ENCODE measurements around the gene DPYSL4.

DPYSL4 gene

DNA sequence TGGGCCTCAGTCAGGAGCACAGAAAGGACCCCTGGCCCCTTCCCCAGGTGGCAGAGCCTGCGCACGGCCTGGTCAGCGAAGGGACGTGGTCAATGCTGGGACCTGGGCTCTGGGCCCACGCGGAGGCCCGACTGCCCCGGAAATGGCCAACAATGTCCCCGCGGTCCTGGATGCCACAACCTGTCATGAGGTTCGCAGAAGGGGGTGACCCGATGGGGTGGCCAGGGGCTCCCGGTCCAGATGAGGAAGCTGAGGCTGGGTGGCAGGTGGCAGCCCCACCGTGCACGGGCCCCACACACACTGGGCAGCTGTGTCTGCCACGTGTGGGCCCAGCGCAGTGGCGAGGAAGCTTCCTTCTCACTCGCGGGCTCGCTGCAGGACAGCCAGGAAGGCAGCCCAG lies 49.4 kb downstream of the DPYSL4 start:
- Histone ChIP-seq H3K79me2 (ENCODE audit: insufficient read depth, low read length) (no peaks in the 10 kb centered on the region), H3K27ac (ENCODE audit: low read depth, low read length, poor library complexity, severe bottlenecking) (no peak overlapping the region), H3F3A (ENCODE audit: insufficient read depth, low read length) (no peaks in the 10 kb centered on the region), H3K36me3 (ENCODE audit: insufficient read depth, low read length) (no peaks in the 10 kb centered on the region), H3K27me3 (ENCODE audit: insufficient read depth, low read length) (peaks cover 8% of the 10 kb centered on the region; the same call in 1 of the 2 replicates), H4K20me1 (ENCODE audit: insufficient read depth, low read length) (no peaks in the 10 kb centered on the region), H2AFZ (ENCODE audit: low read length) (no peak overlapping the region), H3K4me2 (ENCODE audit: low read length) (no peak overlapping the region), H3K9me3 (ENCODE audit: low read length) (no peaks in the 10 kb centered on the region), H3K4me1 (ENCODE audit: insufficient read depth, low read length, severe bottlenecking) (peaks cover 17% of the 10 kb centered on the region), H3K4me3 (ENCODE audit: low read depth, low read length, poor library complexity, severe bottlenecking) (no peak overlapping the region), H3K9ac (ENCODE audit: low read length) (no peak overlapping the region), H3K9me2 (ENCODE audit: low read depth, low read length) (no peaks in the 10 kb centered on the region)
- TF ChIP-seq, protein P1, sequence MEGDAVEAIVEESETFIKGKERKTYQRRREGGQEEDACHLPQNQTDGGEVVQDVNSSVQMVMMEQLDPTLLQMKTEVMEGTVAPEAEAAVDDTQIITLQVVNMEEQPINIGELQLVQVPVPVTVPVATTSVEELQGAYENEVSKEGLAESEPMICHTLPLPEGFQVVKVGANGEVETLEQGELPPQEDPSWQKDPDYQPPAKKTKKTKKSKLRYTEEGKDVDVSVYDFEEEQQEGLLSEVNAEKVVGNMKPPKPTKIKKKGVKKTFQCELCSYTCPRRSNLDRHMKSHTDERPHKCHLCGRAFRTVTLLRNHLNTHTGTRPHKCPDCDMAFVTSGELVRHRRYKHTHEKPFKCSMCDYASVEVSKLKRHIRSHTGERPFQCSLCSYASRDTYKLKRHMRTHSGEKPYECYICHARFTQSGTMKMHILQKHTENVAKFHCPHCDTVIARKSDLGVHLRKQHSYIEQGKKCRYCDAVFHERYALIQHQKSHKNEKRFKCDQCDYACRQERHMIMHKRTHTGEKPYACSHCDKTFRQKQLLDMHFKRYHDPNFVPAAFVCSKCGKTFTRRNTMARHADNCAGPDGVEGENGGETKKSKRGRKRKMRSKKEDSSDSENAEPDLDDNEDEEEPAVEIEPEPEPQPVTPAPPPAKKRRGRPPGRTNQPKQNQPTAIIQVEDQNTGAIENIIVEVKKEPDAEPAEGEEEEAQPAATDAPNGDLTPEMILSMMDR (IDR thresholded peaks at IDR 0.05; ENCODE audit: low read length) = no peak

DNA sequence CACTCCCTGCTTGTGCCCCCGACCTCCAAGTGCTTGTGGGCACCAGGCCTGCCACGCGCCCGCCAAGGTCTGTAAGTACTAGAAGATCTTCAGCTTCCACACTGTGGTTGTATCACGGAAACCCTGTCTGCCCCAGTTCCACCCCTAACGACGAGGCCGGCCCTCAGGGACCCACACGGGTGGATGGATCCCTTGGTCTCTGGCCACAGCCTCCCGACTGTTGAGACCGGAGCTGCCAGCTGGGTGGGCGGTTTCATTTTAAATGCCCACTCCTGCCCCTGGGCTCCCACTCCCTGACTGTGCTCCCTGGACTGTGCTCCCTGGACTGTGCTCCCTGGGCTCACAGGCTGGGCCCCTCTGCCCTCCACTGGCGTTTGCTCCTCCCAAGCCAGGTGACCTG lies 50.1 kb downstream of the DPYSL4 start:
- TF ChIP-seq, protein P1 (IDR thresholded peaks at IDR 0.05; ENCODE audit: low read length) = no peak
- TF ChIP-seq EZH2 (IDR thresholded peaks at IDR 0.05; ENCODE audit: borderline replicate concordance, low read length) = no peak
- Histone ChIP-seq H3K4me2 (ENCODE audit: low read length) (no peak overlapping the region), H3K27me3 (ENCODE audit: insufficient read depth, low read length) (peaks cover 8% of the 10 kb centered on the region; the same call in 1 of the 2 replicates), H3K9ac (ENCODE audit: low read length) (no peak overlapping the region), H3K9me2 (ENCODE audit: low read depth, low read length) (no peaks in the 10 kb centered on the region), H3K4me1 (ENCODE audit: insufficient read depth, low read length, severe bottlenecking) (peaks cover 11% of the 10 kb centered on the region), H3K4me3 (ENCODE audit: low read depth, low read length, poor library complexity, severe bottlenecking) (no peak overlapping the region), H3K9me3 (ENCODE audit: low read length) (no peaks in the 10 kb centered on the region), H3K27ac (ENCODE audit: low read depth, low read length, poor library complexity, severe bottlenecking) (no peak overlapping the region), H4K20me1 (ENCODE audit: insufficient read depth, low read length) (no peaks in the 10 kb centered on the region), H2AFZ (ENCODE audit: low read length) (no peak overlapping the region), H3K36me3 (ENCODE audit: insufficient read depth, low read length) (no peaks in the 10 kb centered on the region), H3K79me2 (ENCODE audit: insufficient read depth, low read length) (no peaks in the 10 kb centered on the region), H3F3A (ENCODE audit: insufficient read depth, low read length) (no peaks in the 10 kb centered on the region)

DNA sequence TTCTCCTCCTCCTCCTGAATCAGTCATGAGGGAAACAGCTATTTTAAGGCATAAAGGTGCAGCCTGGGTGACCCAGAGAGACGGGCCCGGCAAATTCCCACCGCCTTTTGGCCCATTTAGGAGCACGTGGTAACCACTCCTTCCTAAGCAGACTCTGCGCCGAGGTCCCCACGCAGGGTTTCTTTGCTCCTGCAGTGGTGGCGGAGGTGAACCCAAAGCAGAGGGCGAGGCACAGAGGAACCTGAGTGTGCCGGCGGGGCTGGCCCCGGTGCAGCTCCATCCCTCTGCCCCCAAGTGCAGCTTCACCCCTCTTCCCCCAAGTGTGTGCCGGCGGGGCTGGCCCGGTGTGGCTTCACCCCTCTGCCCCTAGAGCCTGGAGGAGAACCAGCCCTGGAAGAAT lies 50.6 kb downstream of the DPYSL4 start:
- H3K27me3 ChIP-seq (ENCODE audit: insufficient read depth, low read length) = peaks cover 8% of the 10 kb centered on the region; the same call in 1 of the 2 replicates
- no peaks in the 10 kb centered on the region for H3K79me2 ChIP-seq (ENCODE audit: insufficient read depth, low read length)
- H3K9me2 ChIP-seq (ENCODE audit: low read depth, low read length) = no peaks in the 10 kb centered on the region
- peaks cover 6% of the 10 kb centered on the region for H3K4me1 ChIP-seq (ENCODE audit: insufficient read depth, low read length, severe bottlenecking)
- no peak for TF ChIP-seq EZH2 (IDR thresholded peaks at IDR 0.05; ENCODE audit: borderline replicate concordance, low read length)
- TF ChIP-seq, protein P1 (IDR thresholded peaks at IDR 0.05; ENCODE audit: low read length) = no peak
- no peaks in the 10 kb centered on the region for H3K36me3 ChIP-seq (ENCODE audit: insufficient read depth, low read length)
- H3K9me3 ChIP-seq (ENCODE audit: low read length) = no peaks in the 10 kb centered on the region
- no peak overlapping the region for H3K4me2 ChIP-seq (ENCODE audit: low read length)
- no peaks in the 10 kb centered on the region for H4K20me1 ChIP-seq (ENCODE audit: insufficient read depth, low read length)
- no peak overlapping the region for H3K9ac ChIP-seq (ENCODE audit: low read length)
- no peak overlapping the region for H3K4me3 ChIP-seq (ENCODE audit: low read depth, low read length, poor library complexity, severe bottlenecking)
- no peak overlapping the region for H3K27ac ChIP-seq (ENCODE audit: low read depth, low read length, poor library complexity, severe bottlenecking)
- no peak overlapping the region for H2AFZ ChIP-seq (ENCODE audit: low read length)
- no peaks in the 10 kb centered on the region for H3F3A ChIP-seq (ENCODE audit: insufficient read depth, low read length)

Measured in OCI-LY1 (cell line).